HG02623 (cell line): Measurements from ENCODE around the gene MMP11.

ENCODE experiments used
- ATAC-seq: cut with Tn5 transposase; IDR thresholded peaks from one replicate; pipeline ENCODE4 v1.9.1; 2021; ENCODE audit warnings: moderate library complexity; ENCODE audit not compliant: unreplicated experiment

Gene MMP11

DNA sequence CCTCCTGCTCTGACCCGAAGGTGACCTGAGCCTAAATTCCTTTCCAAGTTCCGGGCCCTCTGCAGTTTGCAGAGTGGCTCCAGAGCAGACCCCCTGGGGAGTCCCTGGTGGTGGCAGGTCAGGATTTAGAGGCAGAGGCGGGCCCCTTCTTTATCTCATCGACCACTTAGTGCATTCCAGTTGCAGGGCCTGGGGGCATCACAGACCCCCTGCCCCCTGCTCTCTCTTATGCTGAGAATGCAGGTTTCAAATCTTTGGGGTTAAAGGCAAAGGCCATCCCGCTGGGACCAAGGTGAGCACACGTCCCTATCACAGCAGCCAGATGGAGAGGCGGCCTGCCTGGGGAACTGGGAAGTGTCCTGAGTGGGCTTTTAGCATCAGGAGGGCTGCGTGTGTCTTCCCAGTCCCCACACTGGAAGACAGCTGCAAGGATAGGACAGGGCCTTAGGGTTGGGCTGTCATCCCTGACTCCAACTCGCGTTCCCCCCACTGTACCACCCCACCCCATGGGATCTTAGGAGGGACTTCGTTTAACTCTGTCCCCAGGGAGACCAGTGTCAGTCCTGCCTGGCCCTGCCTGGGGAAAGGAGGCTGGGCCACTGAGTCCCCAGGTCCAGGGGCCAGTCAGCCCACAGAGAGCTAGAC lies 54.8 kb downstream of the MMP11 start:
- no peak for ATAC-seq

DNA sequence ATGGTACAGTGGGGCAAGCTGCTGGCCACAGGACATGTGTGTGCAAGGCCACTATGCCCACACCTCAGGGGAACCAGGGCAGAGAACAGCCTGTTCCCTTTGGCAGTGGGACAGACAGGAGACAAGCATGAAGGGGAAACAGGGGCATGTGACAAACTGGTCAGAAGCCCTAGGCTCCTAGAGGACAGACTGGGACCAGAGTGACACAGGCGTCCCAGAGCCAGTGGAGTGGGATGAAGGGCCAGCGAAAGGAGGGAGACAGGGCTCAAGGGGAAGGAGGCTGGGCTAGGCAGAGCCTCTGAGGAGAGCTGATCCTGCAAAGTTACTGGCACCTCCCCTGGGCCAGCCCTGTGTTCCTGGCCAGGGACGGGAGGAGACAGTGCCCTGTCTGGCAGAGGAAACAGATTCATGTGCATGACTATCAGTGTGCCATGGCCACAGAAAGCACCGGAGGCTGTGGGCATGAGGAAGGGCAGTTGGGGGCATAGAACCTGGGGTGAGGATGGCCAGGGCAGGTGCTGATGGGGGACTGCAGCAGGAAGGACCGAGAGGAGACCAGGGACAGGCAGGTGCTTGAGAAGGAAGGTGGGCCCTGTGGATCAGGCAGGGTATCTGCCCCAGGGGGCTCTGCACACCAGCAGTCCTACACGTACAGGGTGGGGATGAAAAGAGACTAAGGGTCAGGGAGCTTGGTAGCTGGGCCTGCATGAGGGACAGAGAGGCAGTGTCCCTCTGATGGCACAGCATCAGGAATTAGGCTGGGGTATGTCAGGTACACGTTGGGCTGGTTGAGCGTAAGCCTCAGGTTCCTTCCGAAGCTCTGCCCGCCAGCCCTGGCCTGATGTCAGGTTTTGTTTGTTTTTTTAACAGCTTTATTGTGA lies 56.4 kb downstream of the MMP11 start:
- no peak for ATAC-seq

DNA sequence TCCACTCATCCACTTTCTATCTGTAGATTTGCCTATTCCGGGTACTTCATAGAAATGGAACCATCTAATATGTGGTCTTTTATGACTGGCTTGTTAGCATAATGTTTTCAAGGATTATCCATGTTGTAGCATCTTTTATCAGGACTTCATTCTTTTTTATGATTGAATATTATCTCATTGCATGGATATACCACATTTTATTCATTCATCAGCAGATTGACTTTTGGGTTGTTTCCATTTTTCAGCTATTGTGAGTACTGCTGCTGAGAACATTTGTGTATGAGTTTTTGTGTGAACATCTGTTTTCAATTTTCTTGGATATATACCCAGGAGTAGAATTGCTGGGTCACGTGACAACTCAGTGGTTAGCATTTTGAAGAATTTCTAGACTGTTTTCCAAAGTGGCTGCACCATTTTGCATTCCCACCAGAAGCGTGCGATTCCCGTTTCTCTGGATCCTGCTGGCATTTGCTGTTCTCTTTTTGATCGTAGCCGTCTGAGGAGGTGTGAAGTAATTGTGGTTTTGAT lies 57.3 kb downstream of the MMP11 start:
- no peak for ATAC-seq

DNA sequence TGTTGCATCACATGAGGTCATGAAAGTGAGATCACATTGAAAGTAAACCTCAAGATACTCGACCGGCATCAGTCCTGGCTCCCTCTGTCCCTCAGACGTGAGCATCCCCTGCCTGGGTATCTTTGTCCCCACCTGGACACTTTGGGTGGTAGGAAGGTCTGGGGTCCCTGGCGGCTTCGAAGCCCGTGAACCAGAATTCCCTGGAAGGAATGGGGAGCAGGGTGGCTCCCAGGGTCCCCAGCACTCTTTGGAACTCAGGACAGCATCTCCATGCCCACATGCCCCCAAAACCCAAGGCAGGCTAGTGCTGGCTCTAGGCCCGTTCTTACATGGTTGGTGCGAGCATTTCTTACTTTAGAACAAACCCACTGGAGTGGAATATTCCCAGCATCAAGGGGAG lies 58.6 kb downstream of the MMP11 start:
- ATAC-seq, result no peak

DNA sequence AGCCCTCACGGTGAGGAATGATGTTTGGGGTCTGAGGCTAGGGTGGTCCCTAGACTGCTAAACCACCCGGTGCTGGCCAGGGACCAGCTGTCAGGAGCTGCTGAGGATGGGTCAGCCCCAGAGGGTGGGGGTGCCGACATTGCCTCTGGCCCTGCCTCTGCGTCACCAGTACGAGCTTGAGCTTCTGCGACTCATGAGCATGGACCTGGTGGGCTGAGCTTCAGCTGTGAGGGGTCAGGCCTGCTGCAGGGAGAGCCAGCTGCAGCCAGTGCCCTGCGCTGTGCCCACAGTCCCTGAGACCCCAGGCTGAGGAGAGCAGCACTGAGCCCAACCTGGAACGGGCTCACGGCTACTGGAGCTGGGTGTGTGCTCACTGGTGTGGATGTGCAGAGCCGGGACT lies 59.1 kb downstream of the MMP11 start:
- ATAC-seq, result no peak

DNA sequence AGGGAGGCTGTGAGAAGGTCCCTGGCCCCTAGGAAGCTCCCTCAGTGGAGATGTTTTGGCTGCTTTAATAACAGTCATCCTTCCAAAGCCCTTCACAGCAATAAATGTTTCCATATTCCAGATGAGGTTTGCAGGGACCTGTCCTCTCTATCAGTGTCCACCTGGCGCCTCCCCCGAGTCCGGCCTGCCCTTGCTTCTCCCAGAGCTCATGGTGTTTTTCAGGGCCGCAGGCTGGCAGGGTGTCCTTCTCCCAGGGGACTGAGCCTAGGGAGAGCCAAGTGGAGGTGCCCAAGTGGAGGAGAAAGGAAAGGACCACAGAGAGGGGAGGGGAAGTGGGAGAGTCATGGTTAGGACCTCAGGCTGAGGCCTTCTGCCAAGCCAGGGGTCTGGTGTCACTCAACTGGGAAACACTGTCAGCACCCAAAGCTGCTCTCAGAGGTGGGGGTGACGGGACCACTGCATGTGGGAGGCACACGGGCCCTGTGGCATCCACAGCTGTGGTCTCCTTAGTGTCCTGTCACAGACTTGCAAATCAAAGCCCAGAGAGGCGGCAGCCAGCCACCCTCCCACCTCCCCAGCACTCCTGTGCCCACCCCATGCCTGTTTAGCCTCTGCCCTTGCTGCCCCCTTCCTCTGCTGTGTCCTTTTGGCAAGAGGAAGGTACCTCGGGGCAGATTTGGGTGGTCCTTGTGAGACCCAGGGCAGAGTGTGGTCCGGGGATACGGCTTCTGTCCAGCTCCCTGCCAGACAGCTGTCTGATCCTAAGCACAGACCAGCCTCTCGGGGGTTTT lies 59.8 kb downstream of the MMP11 start:
- no peak for ATAC-seq

DNA sequence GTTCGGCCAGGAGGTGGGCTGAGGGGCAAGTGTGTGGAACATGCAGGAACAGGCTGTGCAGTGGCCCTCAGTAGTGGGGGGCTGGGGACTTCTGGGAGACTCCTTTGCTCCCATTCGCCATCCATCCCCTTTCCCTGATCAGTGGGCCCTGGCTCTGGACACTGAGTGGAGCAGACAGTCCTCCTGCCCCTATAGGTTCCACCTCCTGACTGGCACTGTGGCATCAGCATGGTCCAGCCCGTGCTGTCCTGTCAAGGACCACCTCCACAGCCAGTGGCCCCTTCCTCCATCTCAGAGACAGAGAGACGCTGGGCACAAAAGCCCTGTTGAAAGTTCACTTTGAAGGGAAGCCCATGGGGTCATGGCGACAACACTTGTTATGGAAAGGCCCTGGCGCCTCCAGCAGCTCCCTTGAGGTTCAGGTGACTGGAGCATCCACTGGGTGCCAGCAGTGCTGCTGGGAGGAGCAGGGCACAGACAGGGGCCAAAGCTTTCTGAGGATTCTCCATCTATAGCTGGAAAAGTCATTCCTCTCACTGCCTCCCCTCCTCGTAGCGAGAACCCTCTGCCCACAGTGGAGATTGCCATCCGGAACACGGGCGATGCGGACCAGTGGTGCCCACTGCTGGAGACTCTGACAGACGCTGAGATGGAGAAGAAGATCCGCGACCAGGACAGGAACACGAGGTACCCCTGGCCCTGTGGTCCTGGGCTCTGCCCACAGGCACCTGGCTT lies 60.5 kb downstream of the MMP11 start:
- ATAC-seq, result no peak
